GM23338 (cell line): ENCODE measurements around the gene CTCFL. TPM values are rescaled to one million over a fixed set of nuclear protein-coding genes. Genes with fewer than 3 reads are reported as not detected.

Experiments used
- ATAC-seq: fragments of 200-7000 bp; cut with Tn5 transposase; 3 replicates; pipeline ENCODE4 v1.9.1; 2020
- DNase-seq: peaks from one replicate; pipeline ENCODE4 v3.0.0-alpha.2; 2015; ENCODE audit warnings: low spot score
- H2AFZ ChIP-seq: fragments of 200-600 bp; sonication (generic); 2 replicates; pipeline ENCODE4 v1.8.0; 2016; ENCODE audit warnings: antibody characterized with exemption, mild to moderate bottlenecking, moderate library complexity
- H3F3A ChIP-seq: fragments of 200-600 bp; sonication (generic); replicated peaks from 2 replicates; pipeline ENCODE4 v1.8.0; 2017; ENCODE audit warnings: antibody characterized with exemption, mixed run types, low read depth
- H3K27ac ChIP-seq: fragments of 200-600 bp; sonication (generic); 2 replicates; pipeline ENCODE4 v1.6.1; 2016; ENCODE audit warnings: low read depth
- H3K27me3 ChIP-seq: fragments of 200-600 bp; sonication (generic); 2 replicates; pipeline ENCODE4 v1.8.0; 2016; ENCODE audit warnings: mild to moderate bottlenecking, mixed run types, moderate library complexity; ENCODE audit not compliant: insufficient read depth
- H3K36me3 ChIP-seq: fragments of 200-600 bp; sonication (generic); 2 replicates; pipeline ENCODE4 v1.8.0; 2016; ENCODE audit warnings: mild to moderate bottlenecking; ENCODE audit not compliant: insufficient read depth
- H3K4me1 ChIP-seq: fragments of 200-600 bp; sonication (generic); 2 replicates; pipeline ENCODE4 v1.8.0; 2016; ENCODE audit warnings: mild to moderate bottlenecking, moderate library complexity; ENCODE audit not compliant: insufficient read depth
- H3K4me2 ChIP-seq: fragments of 200-600 bp; sonication (generic); 2 replicates; pipeline ENCODE4 v1.7.1; 2017; ENCODE audit warnings: mixed run types
- H3K4me3 ChIP-seq: fragments of 200-600 bp; sonication (generic); 2 replicates; pipeline ENCODE4 v1.6.1; 2016; ENCODE audit warnings: mixed run types
- H3K79me2 ChIP-seq: fragments of 200-600 bp; sonication (generic); replicated peaks from 2 replicates; pipeline ENCODE4 v1.8.0; 2017; ENCODE audit warnings: mild to moderate bottlenecking; ENCODE audit not compliant: insufficient read depth
- H3K9me2 ChIP-seq: fragments of 200-600 bp; sonication (generic); 2 replicates; pipeline ENCODE4 v1.8.0; 2017; ENCODE audit not compliant: insufficient read depth
- H4K20me1 ChIP-seq: fragments of 200-600 bp; sonication (generic); replicated peaks from 2 replicates; pipeline ENCODE4 v1.8.0; 2017; ENCODE audit warnings: mild to moderate bottlenecking; ENCODE audit not compliant: insufficient read depth
- H3K27ac Mint-ChIP-seq: 2 replicates; pipeline ENCODE4 v1.8.0; 2020; ENCODE audit warnings: inconsistent platforms, mild to moderate bottlenecking, moderate library complexity, mixed read lengths
- H3K27me3 Mint-ChIP-seq: 3 replicates; pipeline ENCODE4 v1.8.0; 2022; ENCODE audit warnings: low read depth, mild to moderate bottlenecking, moderate library complexity, mixed read lengths, inconsistent platforms; ENCODE audit not compliant: insufficient read depth, poor library complexity
- H3K36me3 Mint-ChIP-seq: 3 replicates; pipeline ENCODE4 v1.8.0; 2021; ENCODE audit warnings: low read depth, mild to moderate bottlenecking, inconsistent platforms, moderate library complexity, mixed read lengths
- H3K4me1 Mint-ChIP-seq: 3 replicates; pipeline ENCODE4 v1.8.0; 2020; ENCODE audit warnings: mild to moderate bottlenecking, inconsistent platforms, mixed read lengths
- H3K4me3 Mint-ChIP-seq: 3 replicates; pipeline ENCODE4 v1.8.0; 2021; ENCODE audit warnings: moderate library complexity, mild to moderate bottlenecking, inconsistent platforms, mixed read lengths
- H3K9me3 Mint-ChIP-seq: 3 replicates; pipeline ENCODE4 v1.8.0; 2020; ENCODE audit warnings: moderate library complexity, mild to moderate bottlenecking, inconsistent platforms, mixed read lengths
- CREB1 ChIP-seq: fragments of 250-450 bp; sonication (Bioruptor Pico); IDR thresholded peaks from 2 replicates; pipeline ENCODE4 v1.5.0; 2020; ENCODE audit warnings: low read depth, mild to moderate bottlenecking, moderate library complexity
- CTCF ChIP-seq, 2 experiments: fragments of 200-600 bp in 1 of 2; sonication (generic) in 1 of 2; conservative IDR thresholded peaks; 2 replicates each; pipeline versions ENCODE4 v1.5.1 to v1.6.1; 2016 to 2017; ENCODE audit warnings: antibody characterized with exemption in 2 of 2, low read depth in 2 of 2, mild to moderate bottlenecking in 2 of 2, moderate library complexity in 1 of 2
- EZH2 ChIP-seq: fragments of 200-600 bp; sonication (generic); IDR thresholded peaks from one replicate; pipeline ENCODE4 v1.8.0; 2017; ENCODE audit warnings: antibody characterized with exemption, mild to moderate bottlenecking, low read depth; ENCODE audit not compliant: unreplicated experiment
- EZH2phosphoT487 ChIP-seq: fragments of 200-600 bp; sonication (generic); IDR thresholded peaks from one replicate; pipeline ENCODE4 v1.8.1; 2018; ENCODE audit warnings: antibody characterized with exemption; ENCODE audit not compliant: unreplicated experiment
- JUNB ChIP-seq: IDR thresholded peaks from one replicate; pipeline ENCODE4 v1.6.1; 2016; ENCODE audit warnings: antibody characterized with exemption; ENCODE audit not compliant: unreplicated experiment
- NANOG ChIP-seq: IDR thresholded peaks from 2 replicates; pipeline ENCODE4 v1.6.1; 2016; ENCODE audit warnings: antibody characterized with exemption, borderline replicate concordance
- POLR2AphosphoS5 ChIP-seq: IDR thresholded peaks from 2 replicates; pipeline ENCODE4 v1.6.1; 2016; ENCODE audit warnings: antibody characterized with exemption, low read depth
- STAT1 ChIP-seq: IDR thresholded peaks from one replicate; pipeline ENCODE4 v1.6.1; 2016; ENCODE audit warnings: antibody characterized with exemption; ENCODE audit not compliant: unreplicated experiment
- ZNF114 ChIP-seq: fragments of 250-450 bp; sonication (Bioruptor Pico); IDR thresholded peaks from 2 replicates; pipeline ENCODE4 v1.5.0; 2020; ENCODE audit warnings: mild to moderate bottlenecking, moderate library complexity
- ZNF331 ChIP-seq: fragments of 250-450 bp; sonication (Bioruptor Pico); IDR thresholded peaks from 2 replicates; pipeline ENCODE4 v1.5.0; 2020; ENCODE audit warnings: low read depth, mild to moderate bottlenecking, moderate library complexity
- ZNF462 ChIP-seq: fragments of 250-450 bp; sonication (Bioruptor Pico); IDR thresholded peaks from 2 replicates; pipeline ENCODE4 v1.5.0; 2020; ENCODE audit warnings: mild to moderate bottlenecking, moderate library complexity
- polyA plus RNA-seq: library from polyadenylated mRNA; unstranded; fragments of >200 nt; fragmentation: Nextera tagmentation; extraction: Ambion mirVana; gene quantifications from 2 replicates; pipeline ENCODE4 v1.2.1, GENCODE V29; 2016
- total RNA-seq: library from RNA; depleted of rRNA; stranded (reverse); fragments of >200 nt; shearing (Covaris generic); gene quantifications from 2 replicates; pipeline ENCODE4 v1.2.3, GENCODE V29; 2014
- TF ChIP-seq, protein P1 (sequence below): IDR thresholded peaks from one replicate; pipeline ENCODE4 v1.6.1; 2018; ENCODE audit warnings: antibody characterized with exemption; ENCODE audit not compliant: unreplicated experiment
- TF ChIP-seq, protein P2 (sequence below): IDR thresholded peaks from 2 replicates; pipeline ENCODE4 v1.6.1; 2016; ENCODE audit warnings: antibody characterized with exemption

The CTCFL gene
- total and polyA plus RNA-seq, 2 experiments from 2014 or later, result 0.55 to 1.4 TPM

DNA sequence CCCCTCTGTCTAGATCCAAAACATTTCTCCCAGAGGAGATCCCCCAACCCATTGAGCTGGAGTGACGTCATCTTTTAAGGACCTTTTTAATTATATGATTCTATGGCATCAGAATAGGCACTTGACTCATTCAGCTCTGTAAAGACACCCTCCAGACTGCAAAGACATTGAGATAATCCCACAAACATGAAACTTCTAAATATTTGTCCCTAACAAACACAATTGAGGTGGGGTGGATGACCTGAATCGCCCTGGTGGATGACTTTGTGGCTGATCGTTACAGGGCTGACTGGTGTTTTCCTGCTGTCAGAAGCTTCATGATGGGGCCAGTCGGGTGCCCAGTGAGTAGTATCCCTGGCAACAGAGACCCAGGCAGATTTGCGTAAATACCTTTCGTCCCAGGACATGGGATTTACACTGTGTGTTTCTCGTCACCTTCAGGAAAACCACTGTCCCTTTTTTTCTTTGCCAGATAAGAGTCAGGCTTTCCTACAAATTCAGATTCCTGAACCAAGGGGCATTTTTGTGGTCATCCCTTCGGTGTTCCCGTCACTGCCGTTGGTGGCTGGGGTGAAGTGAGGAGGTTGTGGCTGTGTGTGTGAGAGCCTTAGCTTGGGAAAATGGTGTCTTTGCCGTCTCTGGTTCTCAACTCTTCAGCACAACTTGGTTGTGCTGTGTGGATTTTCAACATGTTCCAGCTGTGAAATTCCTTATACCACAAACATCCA, 30.7 kb upstream of the CTCFL start:
- no peak overlapping the region for H2AFZ ChIP-seq
- no peaks in the 10 kb centered on the region for H4K20me1 ChIP-seq
- no peaks in the 10 kb centered on the region for H3K36me3 Mint-ChIP-seq
- no peak for DNase-seq
- no peaks in the 10 kb centered on the region for H3K9me3 Mint-ChIP-seq
- H3K27ac ChIP-seq, result no peak overlapping the region
- no peaks in the 10 kb centered on the region for H3K27me3 ChIP-seq
- peaks cover 10% of the 10 kb centered on the region for H3K4me1 Mint-ChIP-seq
- no peak overlapping the region for H3K27ac Mint-ChIP-seq
- H3K36me3 ChIP-seq, result no peaks in the 10 kb centered on the region
- H3K4me1 ChIP-seq, result no peaks in the 10 kb centered on the region
- no peak overlapping the region for H3K4me3 Mint-ChIP-seq
- H3K9me2 ChIP-seq, result no peaks in the 10 kb centered on the region
- no peaks in the 10 kb centered on the region for H3K27me3 Mint-ChIP-seq
- H3K79me2 ChIP-seq, result no peaks in the 10 kb centered on the region
- H3F3A ChIP-seq, result no peaks in the 10 kb centered on the region
- ATAC-seq, result no peak
- TF ChIP-seq ZNF331 (no peak), EZH2 (no peak), STAT1 (no peak), POLR2AphosphoS5 (no peak), NANOG (no peak), ZNF462 (CRISPR knock-in tag) (no peak), CTCF (conservative IDR thresholded peaks at IDR 0.05; ENCODE audit: low read depth in 2 of 2) (no peak), CREB1 (CRISPR knock-in tag) (no peak), JUNB (no peak), ZNF114 (CRISPR knock-in tag) (no peak), EZH2phosphoT487 (no peak)
- TF ChIP-seq, protein P1, sequence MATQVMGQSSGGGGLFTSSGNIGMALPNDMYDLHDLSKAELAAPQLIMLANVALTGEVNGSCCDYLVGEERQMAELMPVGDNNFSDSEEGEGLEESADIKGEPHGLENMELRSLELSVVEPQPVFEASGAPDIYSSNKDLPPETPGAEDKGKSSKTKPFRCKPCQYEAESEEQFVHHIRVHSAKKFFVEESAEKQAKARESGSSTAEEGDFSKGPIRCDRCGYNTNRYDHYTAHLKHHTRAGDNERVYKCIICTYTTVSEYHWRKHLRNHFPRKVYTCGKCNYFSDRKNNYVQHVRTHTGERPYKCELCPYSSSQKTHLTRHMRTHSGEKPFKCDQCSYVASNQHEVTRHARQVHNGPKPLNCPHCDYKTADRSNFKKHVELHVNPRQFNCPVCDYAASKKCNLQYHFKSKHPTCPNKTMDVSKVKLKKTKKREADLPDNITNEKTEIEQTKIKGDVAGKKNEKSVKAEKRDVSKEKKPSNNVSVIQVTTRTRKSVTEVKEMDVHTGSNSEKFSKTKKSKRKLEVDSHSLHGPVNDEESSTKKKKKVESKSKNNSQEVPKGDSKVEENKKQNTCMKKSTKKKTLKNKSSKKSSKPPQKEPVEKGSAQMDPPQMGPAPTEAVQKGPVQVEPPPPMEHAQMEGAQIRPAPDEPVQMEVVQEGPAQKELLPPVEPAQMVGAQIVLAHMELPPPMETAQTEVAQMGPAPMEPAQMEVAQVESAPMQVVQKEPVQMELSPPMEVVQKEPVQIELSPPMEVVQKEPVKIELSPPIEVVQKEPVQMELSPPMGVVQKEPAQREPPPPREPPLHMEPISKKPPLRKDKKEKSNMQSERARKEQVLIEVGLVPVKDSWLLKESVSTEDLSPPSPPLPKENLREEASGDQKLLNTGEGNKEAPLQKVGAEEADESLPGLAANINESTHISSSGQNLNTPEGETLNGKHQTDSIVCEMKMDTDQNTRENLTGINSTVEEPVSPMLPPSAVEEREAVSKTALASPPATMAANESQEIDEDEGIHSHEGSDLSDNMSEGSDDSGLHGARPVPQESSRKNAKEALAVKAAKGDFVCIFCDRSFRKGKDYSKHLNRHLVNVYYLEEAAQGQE, result no peak
- TF ChIP-seq, protein P2, sequence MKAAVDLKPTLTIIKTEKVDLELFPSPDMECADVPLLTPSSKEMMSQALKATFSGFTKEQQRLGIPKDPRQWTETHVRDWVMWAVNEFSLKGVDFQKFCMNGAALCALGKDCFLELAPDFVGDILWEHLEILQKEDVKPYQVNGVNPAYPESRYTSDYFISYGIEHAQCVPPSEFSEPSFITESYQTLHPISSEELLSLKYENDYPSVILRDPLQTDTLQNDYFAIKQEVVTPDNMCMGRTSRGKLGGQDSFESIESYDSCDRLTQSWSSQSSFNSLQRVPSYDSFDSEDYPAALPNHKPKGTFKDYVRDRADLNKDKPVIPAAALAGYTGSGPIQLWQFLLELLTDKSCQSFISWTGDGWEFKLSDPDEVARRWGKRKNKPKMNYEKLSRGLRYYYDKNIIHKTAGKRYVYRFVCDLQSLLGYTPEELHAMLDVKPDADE, result no peak
- no peak overlapping the region for H3K4me3 ChIP-seq
- H3K4me2 ChIP-seq, result no peak overlapping the region
